ENCODE data around the gene LRRC36. TPM values are rescaled to one million over a fixed set of nuclear protein-coding genes. Genes with fewer than 3 reads are reported as not detected.

The LRRC36 gene
- total and polyA plus RNA-seq, 2 of the 13 experiments (the other 11 are each of a cell fraction or from before 2014, with no cell fraction given): 0.12 to 0.15 TPM

GRCh38 chr16:67278773-67279295, 47.8 kb upstream of the LRRC36 start (continued):
- TF ChIP-seq THAP8 (CRISPR knock-in tag; IDR thresholded peaks at IDR 0.05; ENCODE audit: borderline replicate concordance) (no peak), MTF1 (CRISPR knock-in tag; IDR thresholded peaks at IDR 0.05) (peak; percentile 84), SP5 (CRISPR knock-in tag; IDR thresholded peaks at IDR 0.05; ENCODE audit: borderline replicate concordance, low read depth) (no peak), DMAP1 (CRISPR knock-in tag; IDR thresholded peaks at IDR 0.05) (peak; percentile 77), NR2F6 (IDR thresholded peaks at IDR 0.05) (no peak), NR2F6 (CRISPR knock-in tag; IDR thresholded peaks at IDR 0.05) (no peak), HNF4A (CRISPR knock-in tag; IDR thresholded peaks at IDR 0.05) (peak; percentile 51), ASH2L (IDR thresholded peaks at IDR 0.05; ENCODE audit: insufficient read length, low read depth, low read length) (peak; percentile 22), ZNF850 (CRISPR knock-in tag; conservative IDR thresholded peaks at IDR 0.05) (0 out of 2 replicates have a peak, but pooled peaks have one; percentile 60), RCOR2 (CRISPR knock-in tag; IDR thresholded peaks at IDR 0.05) (no peak), ZBTB7A (CRISPR knock-in tag; IDR thresholded peaks at IDR 0.05) (peak; percentile 63), ZNF580 (CRISPR knock-in tag; IDR thresholded peaks at IDR 0.05; ENCODE audit: borderline replicate concordance, low read depth) (0 out of 2 replicates have a peak, but pooled peaks have one; percentile 35), ZNF260 (CRISPR knock-in tag; IDR thresholded peaks at IDR 0.05; ENCODE audit: borderline replicate concordance, low read depth) (no peak), SP4 (CRISPR knock-in tag; IDR thresholded peaks at IDR 0.05) (no peak), CTCF (CRISPR knock-in tag; IDR thresholded peaks at IDR 0.05) (peak; percentile 75), ZNF619 (CRISPR knock-in tag; IDR thresholded peaks at IDR 0.05) (peak; percentile 76; the same call in 1 of the 2 replicates)
